GM10266 (cell line): ENCODE results near the gene MB21D2.
A peak's percentile ranks its signal among the peaks of the same experiment; 100 is the strongest.

ENCODE experiments used
- DNase-seq: peaks from one replicate; pipeline ENCODE4 v3.0.0; 2012; ENCODE audit errors: extremely low spot score
- CTCF ChIP-seq: IDR thresholded peaks from 2 replicates; pipeline ENCODE4 v1.5.1; 2012; ENCODE audit warnings: mild to moderate bottlenecking, low read depth; ENCODE audit not compliant: control insufficient read depth, insufficient read depth; ENCODE audit errors: missing control alignments

Gene MB21D2

GRCh38 chr3:192826214-192827006, 91.2 kb downstream of the MB21D2 start:
- DNase-seq = no peak
- TF ChIP-seq CTCF = no peak

- DNase-seq = no peak
Observed at GRCh38 chr3:192825657-192826200, 91.9 kb downstream of the MB21D2 start.

GRCh38 chr3:192825216-192825615, 92.4 kb downstream of the MB21D2 start:
- DNase-seq = no peak
- TF ChIP-seq CTCF = no peak

More at GRCh38 chr3:192825657-192826200, 91.9 kb downstream of the MB21D2 start:
- TF ChIP-seq CTCF = no peak

GRCh38 chr3:192824313-192824712, 93.3 kb downstream of the MB21D2 start:
- no peak for DNase-seq
- no peak for TF ChIP-seq CTCF

- DNase-seq = no peak
- no peak for TF ChIP-seq CTCF
Observed at GRCh38 chr3:192821161-192821560, 96.5 kb downstream of the MB21D2 start.

- DNase-seq = no peak
- no peak for TF ChIP-seq CTCF
Observed at GRCh38 chr3:192820161-192820560, 97.5 kb downstream of the MB21D2 start.

- peak; percentile 50 for DNase-seq
- no peak for TF ChIP-seq CTCF
Observed at GRCh38 chr3:192819001-192819569, 98.6 kb downstream of the MB21D2 start.
